HPDE6-E6E7 (cell line): Measurements from ENCODE around the gene PUS7L.
"Not testable (repeated sequence)": the region's sequence is repeated elsewhere in the genome, so short reads cannot be mapped to it uniquely, and the experiment has no call there.

Experiments
- DNase-seq: peaks from one replicate; pipeline ENCODE4 v3.0.0; 2011; ENCODE audit warnings: missing footprints; ENCODE audit errors: extremely low spot score

The PUS7L gene

GRCh38 chr12:43749016-43749415 lies 9.6 kb downstream of the PUS7L start:
- no peak for DNase-seq

- DNase-seq: no peak
These were observed 13.8 kb downstream of the PUS7L start for GRCh38 chr12:43744826-43745225.

GRCh38 chr12:43742106-43742505 lies 16.5 kb downstream of the PUS7L start:
- DNase-seq: no peak

GRCh38 chr12:43740511-43741100 lies 18.0 kb downstream of the PUS7L start:
- no peak for DNase-seq

- DNase-seq: no peak
These were observed 20.9 kb downstream of the PUS7L start for GRCh38 chr12:43737646-43738045.

- DNase-seq: no peak
These were observed 21.6 kb downstream of the PUS7L start for GRCh38 chr12:43736927-43737440.

- DNase-seq: no peak
These were observed 24.9 kb downstream of the PUS7L start for GRCh38 chr12:43733687-43734086.

GRCh38 chr12:43730283-43730682 lies 28.3 kb downstream of the PUS7L start:
- DNase-seq: no peak

GRCh38 chr12:43728698-43729097 lies 29.9 kb downstream of the PUS7L start:
- no peak for DNase-seq

- DNase-seq: no peak
These were observed 30.5 kb downstream of the PUS7L start for GRCh38 chr12:43728117-43728516.

- DNase-seq: no peak
These were observed 35.5 kb downstream of the PUS7L start for GRCh38 chr12:43723134-43723533.

- DNase-seq: no peak
These were observed 36.0 kb downstream of the PUS7L start for GRCh38 chr12:43722621-43723020.

GRCh38 chr12:43711348-43711747 lies 47.2 kb downstream of the PUS7L start:
- no peak for DNase-seq

GRCh38 chr12:43703772-43704171 lies 54.8 kb downstream of the PUS7L start:
- DNase-seq: not testable (repeated sequence)

- not testable (repeated sequence) for DNase-seq
These were observed 57.4 kb downstream of the PUS7L start for GRCh38 chr12:43701194-43701593.

GRCh38 chr12:43696154-43696553 lies 62.4 kb downstream of the PUS7L start:
- DNase-seq: no peak

- no peak for DNase-seq
These were observed 63.7 kb downstream of the PUS7L start for GRCh38 chr12:43694879-43695278.

GRCh38 chr12:43692064-43692463 lies 66.5 kb downstream of the PUS7L start:
- peak; percentile 22 for DNase-seq

GRCh38 chr12:43685491-43685890 lies 73.1 kb downstream of the PUS7L start:
- DNase-seq: not testable (repeated sequence)

- no peak for DNase-seq
These were observed 82.3 kb downstream of the PUS7L start for GRCh38 chr12:43676183-43676813.

GRCh38 chr12:43675048-43675904 lies 83.3 kb downstream of the PUS7L start:
- no peak for DNase-seq

GRCh38 chr12:43669373-43669772 lies 89.2 kb downstream of the PUS7L start:
- no peak for DNase-seq
